Osteoblast (primary cell): ENCODE data around the gene RER1. TPM values are rescaled to one million over a fixed set of nuclear protein-coding genes. Genes with fewer than 3 reads are reported as not detected.
A peak's percentile ranks its signal among the peaks of the same experiment; 100 is the strongest.

Experiments
- DNase-seq: peaks from one replicate; pipeline ENCODE4 v3.0.0; 2011; ENCODE audit warnings: low spot score, mixed read lengths; ENCODE audit not compliant: insufficient read length; ENCODE audit errors: missing footprints
- H2AFZ ChIP-seq: 2 replicates; pipeline ENCODE4 v1.6.0; 2011; ENCODE audit warnings: mild to moderate bottlenecking, low read length
- H3K27ac ChIP-seq: 2 replicates; pipeline ENCODE4 v1.5.1; 2011; ENCODE audit warnings: mild to moderate bottlenecking, low read depth, low read length, moderate library complexity
- H3K27me3 ChIP-seq: 2 replicates; pipeline ENCODE4 v1.6.0; 2012; ENCODE audit warnings: mild to moderate bottlenecking, control low read depth, inconsistent platforms, low read length, moderate library complexity; ENCODE audit not compliant: insufficient read depth
- H3K36me3 ChIP-seq: 2 replicates; pipeline ENCODE4 v1.5.1; 2011; ENCODE audit warnings: mild to moderate bottlenecking, low read length, control low read depth, moderate library complexity; ENCODE audit not compliant: insufficient read depth
- H3K4me1 ChIP-seq: 2 replicates; pipeline ENCODE4 v1.5.1; 2011; ENCODE audit warnings: mild to moderate bottlenecking, low read length, control low read depth, moderate library complexity; ENCODE audit not compliant: insufficient read depth
- H3K4me2 ChIP-seq: 2 replicates; pipeline ENCODE4 v1.6.0; 2011; ENCODE audit warnings: mild to moderate bottlenecking, low read length; ENCODE audit not compliant: insufficient read depth
- H3K4me3 ChIP-seq: fragments of 200-600 bp; sonication (generic); 3 replicates; pipeline ENCODE4 v1.5.1; 2012; ENCODE audit warnings: mild to moderate bottlenecking, low read length, inconsistent platforms; ENCODE audit not compliant: insufficient read depth
- H3K79me2 ChIP-seq: 2 replicates; pipeline ENCODE4 v1.6.0; 2012; ENCODE audit warnings: mild to moderate bottlenecking, low read length, control low read depth, inconsistent platforms; ENCODE audit not compliant: insufficient read depth
- H3K9me3 ChIP-seq: 2 replicates; pipeline ENCODE4 v1.5.1; 2011; ENCODE audit warnings: low read depth, low read length, control low read depth
- H4K20me1 ChIP-seq: 2 replicates; pipeline ENCODE4 v1.6.0; 2012; ENCODE audit warnings: mild to moderate bottlenecking, low read length, control low read depth; ENCODE audit not compliant: insufficient read depth
- CTCF ChIP-seq: IDR thresholded peaks from 2 replicates; pipeline ENCODE4 v1.5.1; 2011; ENCODE audit warnings: mild to moderate bottlenecking, low read depth, low read length, moderate library complexity; ENCODE audit errors: extremely low read depth
- total RNA-seq: library from RNA; depleted of rRNA; stranded (reverse); fragments of >200 nt; gene quantifications from 2 replicates; pipeline ENCODE4 v1.2.3, GENCODE V29; 2012

RER1 gene
- total RNA-seq, 1 donor, result 95.2 TPM

- Histone ChIP-seq H2AFZ (no peak overlapping the region), H3K4me2 (no peak overlapping the region), H3K79me2 (no peaks in the 10 kb centered on the region), H3K27me3 (no peaks in the 10 kb centered on the region), H3K4me1 (no peaks in the 10 kb centered on the region), H3K27ac (no peak overlapping the region), H3K36me3 (no peaks in the 10 kb centered on the region), H3K9me3 (no peaks in the 10 kb centered on the region), H3K4me3 (no peak overlapping the region), H4K20me1 (no peaks in the 10 kb centered on the region)
- TF ChIP-seq CTCF, result no peak
- DNase-seq, result peak; percentile 32
Observed at GRCh38 chr1:2344121-2344681, 47.4 kb upstream of the RER1 start.

GRCh38 chr1:2344744-2345296, 46.8 kb upstream of the RER1 start:
- H3K4me2 ChIP-seq, result no peak overlapping the region
- no peak for TF ChIP-seq CTCF

GRCh38 chr1:2345297-2346075, 46.2 kb upstream of the RER1 start:
- Histone ChIP-seq H3K79me2 (no peaks in the 10 kb centered on the region), H4K20me1 (no peaks in the 10 kb centered on the region), H3K27me3 (no peaks in the 10 kb centered on the region), H3K4me3 (no peak overlapping the region), H3K27ac (no peak overlapping the region), H3K4me2 (no peak overlapping the region), H3K36me3 (no peaks in the 10 kb centered on the region), H2AFZ (no peak overlapping the region), H3K4me1 (no peaks in the 10 kb centered on the region), H3K9me3 (no peaks in the 10 kb centered on the region)
- DNase-seq, result peak; percentile 88
- no peak for TF ChIP-seq CTCF

More at GRCh38 chr1:2344744-2345296, 46.8 kb upstream of the RER1 start:
- no peaks in the 10 kb centered on the region for H3K79me2 ChIP-seq
- no peak overlapping the region for H2AFZ ChIP-seq
- no peak overlapping the region for H3K4me3 ChIP-seq
- H3K27ac ChIP-seq, result no peak overlapping the region
- no peaks in the 10 kb centered on the region for H3K36me3 ChIP-seq
- no peaks in the 10 kb centered on the region for H3K4me1 ChIP-seq
- H3K27me3 ChIP-seq, result no peaks in the 10 kb centered on the region
- no peaks in the 10 kb centered on the region for H4K20me1 ChIP-seq
- H3K9me3 ChIP-seq, result no peaks in the 10 kb centered on the region
- DNase-seq, result peak; percentile 42
